Stimulated activated CD8-positive, alpha-beta memory T cell treated with anti-CD3 and anti-CD28 coated beads, Interleukin-15, amount 100 ng/mL, for 4 hours (primary cell): ENCODE data around the gene RBM20.
A peak's percentile ranks its signal among the peaks of the same experiment; 100 is the strongest.
"Not testable (repeated sequence)": the region's sequence is repeated elsewhere in the genome, so short reads cannot be mapped to it uniquely, and the experiment has no call there.

Source experiments
- DNase-seq, 2 donors: peaks; one replicate each; pipeline ENCODE4 v3.0.0-alpha.2; 2020; ENCODE audit warnings: low read depth in 2 of 2

The RBM20 gene

DNA sequence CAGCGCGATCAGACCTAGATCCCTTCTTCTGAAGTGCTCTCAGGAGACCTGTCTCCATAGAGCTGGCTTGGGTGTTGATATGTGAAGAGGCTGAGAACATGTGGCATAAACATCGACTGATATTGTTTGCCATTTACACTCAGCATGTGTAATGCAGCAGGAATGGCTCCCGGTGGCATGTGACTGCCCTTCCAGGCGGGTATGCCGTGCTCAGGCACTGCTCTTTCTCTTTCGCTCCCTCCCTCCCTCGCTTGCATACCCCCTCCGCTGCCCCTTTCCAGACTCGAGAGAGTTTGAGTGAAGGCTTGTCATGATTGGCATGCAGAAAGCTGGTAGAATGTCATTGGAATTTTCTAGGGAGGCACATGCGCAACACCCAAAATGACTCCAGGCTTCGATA lies 120.2 kb downstream of the RBM20 start:
- no peak for DNase-seq

DNA sequence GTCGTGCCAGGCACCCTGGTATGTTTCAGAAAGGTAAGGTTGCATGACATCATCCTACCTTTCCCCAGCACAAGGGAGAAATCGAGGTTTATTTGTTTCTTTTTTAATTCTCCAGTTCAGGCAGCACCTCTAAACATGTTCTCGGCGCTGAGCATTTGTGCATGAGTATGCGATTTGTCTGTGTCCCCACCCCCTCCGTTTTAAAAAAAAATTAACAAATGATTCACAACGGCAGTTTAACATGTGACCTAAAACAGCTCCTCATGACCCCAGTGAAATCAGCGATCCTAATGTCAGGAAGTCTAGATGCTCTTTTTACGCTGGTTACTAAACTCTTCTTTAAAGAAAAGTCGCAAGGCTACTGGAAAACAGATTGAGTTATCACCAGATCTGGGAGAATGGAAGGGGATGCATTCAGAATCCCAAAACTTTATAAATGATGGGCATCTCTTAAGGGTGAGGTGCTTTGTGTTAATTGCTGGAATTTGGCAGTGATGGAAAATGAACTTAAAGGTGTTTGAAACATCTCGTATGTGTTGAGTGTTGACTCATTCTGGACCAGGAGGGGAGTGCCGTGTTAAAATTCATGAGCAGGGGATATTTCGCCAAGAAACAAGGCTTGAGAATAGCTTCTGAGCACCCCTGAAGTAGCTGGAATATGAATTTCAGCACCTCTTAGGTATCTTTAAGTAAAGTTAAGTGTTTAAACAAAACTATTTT lies 120.8 kb downstream of the RBM20 start:
- DNase-seq = no peak

- no peak for DNase-seq
Observed at GRCh38 chr10:110765513-110766319, 121.6 kb downstream of the RBM20 start.

GRCh38 chr10:110767601-110768000 lies 123.5 kb downstream of the RBM20 start:
- DNase-seq = not testable (repeated sequence)

GRCh38 chr10:110770243-110770642 lies 126.1 kb downstream of the RBM20 start:
- DNase-seq = no peak

GRCh38 chr10:110771486-110771885 lies 127.3 kb downstream of the RBM20 start:
- no peak for DNase-seq

- no peak for DNase-seq
Observed at GRCh38 chr10:110771991-110772390, 127.9 kb downstream of the RBM20 start.

- no peak for DNase-seq
Observed at GRCh38 chr10:110772454-110773025, 128.4 kb downstream of the RBM20 start.

GRCh38 chr10:110773693-110774068 lies 129.5 kb downstream of the RBM20 start:
- no peak for DNase-seq

DNA sequence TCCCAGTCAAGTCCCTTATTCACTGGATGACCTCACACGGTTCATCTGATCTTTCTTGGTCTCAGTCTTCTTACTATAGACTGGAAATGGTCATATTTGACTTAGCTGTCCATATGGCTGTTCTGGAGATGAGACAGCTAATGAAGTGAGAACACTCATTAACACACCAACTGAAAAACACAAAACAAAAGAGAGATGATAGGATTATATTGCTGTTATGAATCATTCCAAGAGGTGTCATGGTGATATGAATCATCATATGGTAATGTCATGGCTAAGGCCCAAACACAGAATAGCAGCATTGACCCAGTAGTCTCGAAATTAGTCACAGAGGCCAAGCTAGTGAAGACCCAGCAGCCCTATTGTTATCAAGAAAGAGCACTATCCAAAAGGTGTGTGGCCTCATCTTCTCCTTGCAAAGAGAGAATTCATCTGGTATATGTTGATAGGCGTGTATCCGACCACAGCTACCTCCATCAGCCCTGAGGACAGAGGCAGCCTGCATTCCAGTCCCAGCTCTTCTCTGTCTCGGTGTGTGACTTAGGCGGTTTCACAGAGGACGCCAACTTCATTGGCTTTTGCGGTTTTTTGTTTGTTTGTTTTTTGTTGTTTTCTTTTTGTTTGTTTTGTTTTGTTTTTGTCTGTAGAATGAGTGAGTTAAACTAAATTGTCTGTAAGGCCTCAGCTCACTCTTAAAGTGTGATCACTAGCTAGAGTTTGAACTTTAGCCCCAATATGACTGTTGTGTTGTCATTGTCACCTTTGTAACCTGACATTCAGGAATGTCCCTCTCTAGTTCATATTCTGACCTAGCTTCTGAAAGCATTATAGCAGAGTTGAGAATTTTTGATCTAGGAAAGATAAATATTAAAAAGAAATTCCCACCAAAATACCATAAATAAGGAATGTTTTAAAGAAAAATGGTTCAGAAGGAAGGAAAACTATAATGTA lies 130.2 kb downstream of the RBM20 start:
- DNase-seq = peak in 1 of 2 donors; percentile 4

GRCh38 chr10:110775020-110775375 lies 130.9 kb downstream of the RBM20 start:
- DNase-seq = no peak

DNA sequence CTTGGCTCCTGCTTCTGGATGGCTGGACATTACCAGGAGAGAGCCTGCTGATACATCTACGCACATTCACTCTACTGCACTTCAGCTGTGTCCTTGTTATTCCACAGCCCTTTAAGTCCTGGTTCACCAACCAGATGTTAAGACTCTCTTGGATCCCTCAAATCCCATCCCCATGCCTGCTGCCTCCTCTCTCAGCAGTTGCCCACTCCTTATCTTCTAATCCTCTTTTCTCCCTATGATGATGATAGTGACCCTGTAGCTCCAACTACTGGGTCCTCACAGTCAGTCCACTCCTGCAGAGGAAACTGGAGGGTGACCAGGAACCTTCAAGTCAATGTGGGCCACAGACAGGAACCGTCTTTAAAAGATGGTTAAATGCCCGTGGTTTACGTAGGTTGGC lies 131.3 kb downstream of the RBM20 start:
- DNase-seq = no peak

GRCh38 chr10:110777017-110777416 lies 132.9 kb downstream of the RBM20 start:
- no peak for DNase-seq

GRCh38 chr10:110777661-110778060 lies 133.5 kb downstream of the RBM20 start:
- DNase-seq = no peak

DNA sequence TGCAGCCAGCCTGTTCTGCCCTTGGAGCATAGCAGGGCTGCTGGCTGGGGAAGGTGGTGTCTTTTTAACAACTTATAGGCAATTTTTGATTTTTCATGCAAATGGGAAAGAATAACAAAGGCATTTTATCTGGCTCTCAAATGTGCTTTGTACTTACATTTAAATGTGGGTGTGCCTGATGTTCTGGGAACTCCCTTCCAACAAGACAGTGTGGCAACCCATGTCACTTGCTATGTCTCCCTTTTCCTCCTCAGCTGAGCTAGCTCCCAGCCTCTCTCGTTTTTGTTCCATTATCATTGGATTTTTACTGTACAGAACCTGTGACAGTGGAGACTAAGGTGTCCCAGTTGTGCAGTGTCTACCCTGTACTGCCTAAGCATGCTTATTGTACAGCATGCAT lies 134.1 kb downstream of the RBM20 start:
- DNase-seq = no peak

GRCh38 chr10:110779489-110779888 lies 135.4 kb downstream of the RBM20 start:
- no peak for DNase-seq

DNA sequence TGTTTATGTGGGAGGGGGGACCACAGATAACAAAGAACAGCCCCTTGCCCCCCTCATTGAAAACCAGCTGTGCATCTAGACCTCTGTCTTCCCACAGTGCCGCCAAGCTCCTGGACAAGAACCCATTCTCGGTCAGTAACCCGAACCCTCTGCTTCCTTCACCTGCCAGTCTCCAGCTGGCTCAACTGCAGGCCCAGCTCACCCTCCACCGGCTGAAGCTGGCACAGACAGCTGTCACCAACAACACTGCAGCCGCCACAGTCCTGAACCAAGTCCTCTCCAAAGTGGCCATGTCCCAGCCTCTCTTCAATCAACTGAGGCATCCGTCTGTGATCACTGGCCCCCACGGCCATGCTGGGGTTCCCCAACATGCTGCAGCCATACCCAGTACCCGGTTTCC lies 136.6 kb downstream of the RBM20 start:
- no peak for DNase-seq

GRCh38 chr10:110781139-110781538 lies 137.0 kb downstream of the RBM20 start:
- no peak for DNase-seq

DNA sequence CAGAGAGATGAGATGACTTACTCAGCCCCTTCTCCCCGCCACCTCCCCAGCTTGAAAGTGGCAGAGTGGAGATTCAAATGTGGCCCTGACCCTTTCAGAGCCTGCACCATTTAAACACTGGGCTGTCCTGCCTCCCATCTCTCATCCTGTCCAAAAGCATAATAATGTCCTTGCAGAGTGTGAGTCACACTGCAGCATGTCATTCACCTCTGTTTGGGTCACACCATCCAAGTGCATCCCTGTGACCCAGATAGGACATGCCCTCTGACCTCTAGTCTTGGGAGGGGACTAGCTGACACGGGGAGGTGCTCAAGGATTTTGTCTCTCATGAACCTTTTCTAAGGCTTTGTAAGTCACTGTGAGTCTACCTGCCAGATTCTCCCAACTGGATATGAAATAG lies 138.5 kb downstream of the RBM20 start:
- no peak for DNase-seq

- peak; percentile 35 to 37 for DNase-seq
Observed at GRCh38 chr10:110783509-110784107, 139.5 kb downstream of the RBM20 start.

- no peak for DNase-seq
Observed at GRCh38 chr10:110784198-110784597, 140.1 kb downstream of the RBM20 start.
